ENCODE measurements around the gene BEST4. TPM values are rescaled to one million over a fixed set of nuclear protein-coding genes. Genes with fewer than 3 reads are reported as not detected.

BEST4 gene
- total RNA-seq, 1 donor from 2014 or later: 0.88 TPM

DNA sequence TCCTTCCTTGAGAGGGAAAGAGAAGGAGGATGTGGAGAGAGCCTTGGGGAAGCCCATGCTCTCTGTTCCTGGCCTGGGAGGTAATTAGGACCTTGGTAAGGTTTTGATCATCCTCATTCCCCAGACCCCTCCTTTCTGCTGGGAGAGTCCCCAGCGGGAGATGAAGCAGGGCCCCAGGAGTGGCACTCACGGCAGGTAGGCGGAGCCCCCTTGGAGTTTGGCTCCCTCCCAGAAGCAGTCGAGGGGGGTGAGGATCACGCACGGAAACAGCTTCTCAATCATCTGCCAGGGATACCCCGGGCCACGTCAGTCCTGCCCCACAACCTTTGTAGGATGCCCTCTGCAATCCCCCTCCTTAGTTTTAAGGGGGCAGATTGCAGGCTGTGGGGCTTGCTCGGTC is 43.5 kb upstream of the BEST4 start:
- peaks cover 2% of the 10 kb centered on the region for H3K4me1 Mint-ChIP-seq (ENCODE audit: low read depth, unreplicated experiment)
- H3K36me3 Mint-ChIP-seq (ENCODE audit: unreplicated experiment): no peaks in the 10 kb centered on the region
- peaks cover 5% of the 10 kb centered on the region for H3K9me3 Mint-ChIP-seq (ENCODE audit: unreplicated experiment)
- H3K27me3 Mint-ChIP-seq (ENCODE audit: unreplicated experiment): peaks cover 3% of the 10 kb centered on the region
- no peak overlapping the region for H3K27ac Mint-ChIP-seq (ENCODE audit: unreplicated experiment)
- no peak for DNase-seq
- H3K4me3 Mint-ChIP-seq (ENCODE audit: unreplicated experiment): no peak overlapping the region
- TF ChIP-seq, protein P1, sequence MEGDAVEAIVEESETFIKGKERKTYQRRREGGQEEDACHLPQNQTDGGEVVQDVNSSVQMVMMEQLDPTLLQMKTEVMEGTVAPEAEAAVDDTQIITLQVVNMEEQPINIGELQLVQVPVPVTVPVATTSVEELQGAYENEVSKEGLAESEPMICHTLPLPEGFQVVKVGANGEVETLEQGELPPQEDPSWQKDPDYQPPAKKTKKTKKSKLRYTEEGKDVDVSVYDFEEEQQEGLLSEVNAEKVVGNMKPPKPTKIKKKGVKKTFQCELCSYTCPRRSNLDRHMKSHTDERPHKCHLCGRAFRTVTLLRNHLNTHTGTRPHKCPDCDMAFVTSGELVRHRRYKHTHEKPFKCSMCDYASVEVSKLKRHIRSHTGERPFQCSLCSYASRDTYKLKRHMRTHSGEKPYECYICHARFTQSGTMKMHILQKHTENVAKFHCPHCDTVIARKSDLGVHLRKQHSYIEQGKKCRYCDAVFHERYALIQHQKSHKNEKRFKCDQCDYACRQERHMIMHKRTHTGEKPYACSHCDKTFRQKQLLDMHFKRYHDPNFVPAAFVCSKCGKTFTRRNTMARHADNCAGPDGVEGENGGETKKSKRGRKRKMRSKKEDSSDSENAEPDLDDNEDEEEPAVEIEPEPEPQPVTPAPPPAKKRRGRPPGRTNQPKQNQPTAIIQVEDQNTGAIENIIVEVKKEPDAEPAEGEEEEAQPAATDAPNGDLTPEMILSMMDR (IDR thresholded peaks at IDR 0.05; ENCODE audit: partially characterized antibody, unreplicated experiment): no peak

DNA sequence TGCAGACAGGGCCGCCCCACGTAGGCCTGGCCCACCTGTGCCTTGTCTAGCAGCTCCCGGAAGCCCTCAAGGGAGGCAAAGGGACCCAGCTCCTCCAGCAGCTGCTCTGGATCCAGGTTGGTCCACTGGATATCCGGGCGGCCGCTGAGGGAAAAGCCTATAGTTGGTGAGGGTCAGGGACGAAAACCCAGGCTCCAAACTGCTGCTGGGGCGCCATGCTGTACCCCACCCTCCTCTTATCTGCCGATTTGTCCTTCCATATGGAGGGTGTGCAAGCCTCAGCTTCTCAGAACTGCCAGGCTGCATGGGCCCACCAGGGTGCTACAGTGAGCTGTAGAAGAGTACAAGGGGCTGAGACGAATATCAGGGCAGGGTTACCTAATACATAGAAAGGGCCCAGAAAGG is 42.9 kb upstream of the BEST4 start:
- no peak overlapping the region for H3K27ac Mint-ChIP-seq (ENCODE audit: unreplicated experiment)
- peaks cover 5% of the 10 kb centered on the region for H3K9me3 Mint-ChIP-seq (ENCODE audit: unreplicated experiment)
- H3K27me3 Mint-ChIP-seq (ENCODE audit: unreplicated experiment): peaks cover 3% of the 10 kb centered on the region
- DNase-seq: no peak
- H3K36me3 Mint-ChIP-seq (ENCODE audit: unreplicated experiment): no peaks in the 10 kb centered on the region
- peaks cover 2% of the 10 kb centered on the region for H3K4me1 Mint-ChIP-seq (ENCODE audit: low read depth, unreplicated experiment)
- no peak overlapping the region for H3K4me3 Mint-ChIP-seq (ENCODE audit: unreplicated experiment)
- TF ChIP-seq, protein P1 (IDR thresholded peaks at IDR 0.05; ENCODE audit: partially characterized antibody, unreplicated experiment): no peak

DNA sequence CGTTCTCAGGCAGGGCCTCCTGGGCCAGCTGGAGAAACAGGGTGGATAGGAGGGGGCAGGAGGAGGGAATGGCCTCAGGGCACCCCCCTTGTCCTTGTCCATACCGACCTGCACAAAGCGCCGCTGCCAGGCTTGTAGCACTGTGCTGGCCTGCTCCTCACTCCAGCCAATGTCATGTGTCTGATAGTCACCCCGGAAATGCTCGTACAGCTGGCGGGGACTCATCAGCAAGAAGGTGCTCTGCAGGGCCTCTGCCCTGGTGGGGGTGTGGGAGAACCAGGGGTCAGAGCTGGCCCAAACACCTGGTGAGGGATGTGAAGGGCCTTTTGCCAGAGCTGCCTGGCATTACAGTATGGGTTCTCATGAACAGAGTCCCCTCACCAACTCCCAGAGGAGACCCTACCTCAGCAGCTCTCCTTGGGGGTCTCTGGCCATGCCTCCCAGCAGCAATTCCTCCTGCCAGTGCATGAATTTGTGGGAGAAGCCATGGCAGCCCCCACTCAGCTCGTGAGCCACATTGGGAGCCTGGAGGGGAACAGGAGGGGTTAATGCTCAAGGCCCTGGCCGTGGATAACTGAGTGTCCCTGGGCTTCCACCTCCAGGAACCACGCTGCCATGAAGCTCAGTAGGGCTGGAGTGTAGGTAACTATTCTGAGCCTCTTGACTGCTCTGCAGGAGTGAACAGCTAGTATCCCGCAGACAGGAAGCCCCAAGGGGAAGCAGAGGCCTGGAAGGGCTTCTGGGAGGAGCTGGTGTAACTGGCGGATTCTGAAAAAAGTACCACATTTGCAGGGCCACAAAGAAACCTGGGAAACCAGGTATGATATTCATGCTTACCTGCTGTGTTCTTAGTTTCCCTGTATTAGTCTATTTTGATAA is 41.8 kb upstream of the BEST4 start:
- DNase-seq: no peak
- H3K27ac Mint-ChIP-seq (ENCODE audit: unreplicated experiment): no peak overlapping the region
- peaks cover 2% of the 10 kb centered on the region for H3K4me1 Mint-ChIP-seq (ENCODE audit: low read depth, unreplicated experiment)
- no peaks in the 10 kb centered on the region for H3K36me3 Mint-ChIP-seq (ENCODE audit: unreplicated experiment)
- peaks cover 3% of the 10 kb centered on the region for H3K27me3 Mint-ChIP-seq (ENCODE audit: unreplicated experiment)
- peaks cover 2% of the 10 kb centered on the region for H3K9me3 Mint-ChIP-seq (ENCODE audit: unreplicated experiment)
- H3K4me3 Mint-ChIP-seq (ENCODE audit: unreplicated experiment): no peak overlapping the region
- TF ChIP-seq, protein P1 (IDR thresholded peaks at IDR 0.05; ENCODE audit: partially characterized antibody, unreplicated experiment): no peak

DNA sequence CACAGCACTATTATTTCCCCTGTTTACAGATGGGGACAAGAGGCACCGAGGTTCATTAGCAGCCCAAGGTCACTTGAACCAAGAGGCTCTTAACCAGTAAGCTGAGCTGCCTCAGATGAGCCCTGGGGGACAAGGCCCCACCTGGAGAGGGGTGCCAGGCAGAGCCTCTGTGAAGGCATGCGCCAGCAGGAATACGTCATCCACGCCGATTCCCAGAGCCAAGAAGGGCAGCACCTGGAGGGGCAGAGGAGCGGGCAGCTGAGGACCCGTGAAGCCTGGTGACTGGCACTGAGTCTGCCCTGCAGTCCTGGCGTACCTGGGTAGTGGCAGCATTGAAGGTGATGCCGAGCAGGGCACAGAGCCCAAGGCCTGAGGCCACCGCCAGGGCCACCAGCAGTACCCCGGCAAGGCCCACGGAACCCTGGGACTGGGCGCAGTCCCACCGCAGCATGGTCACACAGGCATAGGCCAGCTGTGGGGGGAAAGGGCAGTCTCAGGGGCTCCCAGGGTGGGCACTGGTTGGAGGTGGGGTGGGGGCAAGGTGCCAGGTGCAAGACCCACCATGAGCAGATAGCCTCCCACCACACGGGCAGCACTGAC is 41.0 kb upstream of the BEST4 start:
- H3K4me3 Mint-ChIP-seq (ENCODE audit: unreplicated experiment): no peak overlapping the region
- H3K36me3 Mint-ChIP-seq (ENCODE audit: unreplicated experiment): no peaks in the 10 kb centered on the region
- no peak for DNase-seq
- TF ChIP-seq, protein P1 (IDR thresholded peaks at IDR 0.05; ENCODE audit: partially characterized antibody, unreplicated experiment): no peak
- H3K9me3 Mint-ChIP-seq (ENCODE audit: unreplicated experiment): peaks cover 2% of the 10 kb centered on the region
- H3K4me1 Mint-ChIP-seq (ENCODE audit: low read depth, unreplicated experiment): peaks cover 2% of the 10 kb centered on the region
- peaks cover 3% of the 10 kb centered on the region for H3K27me3 Mint-ChIP-seq (ENCODE audit: unreplicated experiment)
- no peak overlapping the region for H3K27ac Mint-ChIP-seq (ENCODE audit: unreplicated experiment)

Measured in glutamatergic neuron (in vitro differentiated cells).